ENCODE measurements around the gene CDK14. TPM values are rescaled to one million over a fixed set of nuclear protein-coding genes. Genes with fewer than 3 reads are reported as not detected.

CDK14 gene
- total and polyA plus RNA-seq, 2 donors (not counting 3 experiments of a cell fraction or from before 2014, with no cell fraction given) = 5.5 to 34.2 TPM

DNA sequence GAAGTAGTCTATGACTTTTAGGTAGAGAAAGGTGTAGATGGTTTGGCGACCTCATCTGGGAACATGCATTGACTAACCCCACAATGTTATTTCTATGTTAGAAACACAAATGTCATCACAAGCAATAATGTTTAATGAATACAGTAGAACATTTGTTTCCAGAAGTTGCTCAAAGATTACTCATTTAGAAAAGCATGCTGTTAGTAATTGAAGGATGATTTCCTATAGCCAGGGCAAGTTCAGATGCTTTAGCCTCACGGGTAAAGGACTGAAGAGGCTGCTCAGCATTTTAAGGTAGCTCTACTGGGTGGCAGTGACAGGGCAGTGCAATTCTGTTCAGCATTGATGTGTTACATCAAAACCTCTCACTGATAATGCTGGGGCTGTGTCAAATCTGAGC, 468.8 kb downstream of the CDK14 start:
- Histone ChIP-seq H3K9me3 (replicated peaks; ENCODE audit: control insufficient read depth, insufficient read depth, low read length) (no peaks in the 10 kb centered on the region), H3K9me1 (replicated peaks; ENCODE audit: control insufficient read depth, extremely low read depth, insufficient read depth, low read length) (no peaks in the 10 kb centered on the region), H3K4me2 (ENCODE audit: insufficient read depth, low read length) (no peak overlapping the region), H4K20me1 (replicated peaks; ENCODE audit: control insufficient read depth, extremely low read depth, insufficient read depth, low read length) (no peaks in the 10 kb centered on the region), H3K27me3 (ENCODE audit: control insufficient read depth in 2 of 2, insufficient read depth in 2 of 2, low read length in 2 of 2) (no peaks in the 10 kb centered on the region), H2AFZ (ENCODE audit: low read depth, low read length) (no peak overlapping the region), H3K27ac (ENCODE audit: insufficient read depth, low read depth, low read length) (no peak overlapping the region), H3K4me3 (replicated peaks in 1 of 3; ENCODE audit: insufficient read depth in 1 of 3, low read depth in 1 of 3, low read length in 3 of 3) (no peak overlapping the region), H3K79me2 (ENCODE audit: control insufficient read depth, insufficient read depth, low read length) (no peaks in the 10 kb centered on the region), H3K9ac (replicated peaks; ENCODE audit: extremely low read depth, insufficient read depth, low read length) (no peak overlapping the region), H3K4me1 (ENCODE audit: control insufficient read depth, extremely low read depth, insufficient read depth, low read length) (no peaks in the 10 kb centered on the region), H3K36me3 (ENCODE audit: control insufficient read depth in 2 of 2, extremely low read depth in 1 of 2, insufficient read depth in 2 of 2, low read length in 2 of 2) (no peaks in the 10 kb centered on the region)
- dilution Hi-C loops (cut with MboI; ENCODE audit: extremely low pct_ligation_motif_present, low sequenced_read_pairs) = no loop called here
- intact Hi-C loops (cut with micrococcal nuclease) = no loop called here
- FAIRE-seq (no peak), DNase-seq (ENCODE audit: low read depth, low spot score) (no peak)
- BruUV-seq (replicated peaks) = no TSS peak
- TF ChIP-seq, protein P1, sequence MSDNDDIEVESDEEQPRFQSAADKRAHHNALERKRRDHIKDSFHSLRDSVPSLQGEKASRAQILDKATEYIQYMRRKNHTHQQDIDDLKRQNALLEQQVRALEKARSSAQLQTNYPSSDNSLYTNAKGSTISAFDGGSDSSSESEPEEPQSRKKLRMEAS (IDR thresholded peaks at IDR 0.05; ENCODE audit: insufficient read depth, insufficient read length) = no peak
- TF ChIP-seq FOS (IDR thresholded peaks at IDR 0.05; ENCODE audit: borderline replicate concordance, insufficient read depth, low read length) = no peak
- TF ChIP-seq CTCF (IDR thresholded peaks at IDR 0.05; ENCODE audit: extremely low read depth in 1 of 2, insufficient read depth in 1 of 2, low read depth in 1 of 2, low read length in 2 of 2) = no peak
- no peak for TF ChIP-seq JUN (IDR thresholded peaks at IDR 0.05; ENCODE audit: borderline replicate concordance, insufficient read depth, insufficient read length, low read depth)
- no peak for TF ChIP-seq GATA2 (IDR thresholded peaks at IDR 0.05; ENCODE audit: insufficient read depth, insufficient read length, low read depth, low read length)
- TF ChIP-seq EZH2 (IDR thresholded peaks at IDR 0.05; ENCODE audit: borderline replicate concordance, low read depth, low read length, severe bottlenecking) = no peak
- TF ChIP-seq POLR2AphosphoS5 (IDR thresholded peaks at IDR 0.05; ENCODE audit: insufficient read depth, low read depth, low read length) = no peak
- TF ChIP-seq MYC (IDR thresholded peaks at IDR 0.05; ENCODE audit: low read depth, low read length) = no peak
- no peak for TF ChIP-seq POLR2A (IDR thresholded peaks at IDR 0.05; ENCODE audit: low read depth, low read length)
- CTCF ChIA-PET = interaction anchor here (1.0 kb wide), 1 partner anchor 18 kb away, joined by 3 read pairs; no protein-coding TSS in a partner anchor
- POLR2A ChIA-PET = no interaction called here
